Measurements from ENCODE around the gene ZNF28. TPM values are rescaled to one million over a fixed set of nuclear protein-coding genes. Genes with fewer than 3 reads are reported as not detected.
"Not testable (repeated sequence)": the region's sequence is repeated elsewhere in the genome, so short reads cannot be mapped to it uniquely, and the experiment has no call there.

ZNF28 gene
- total and polyA plus RNA-seq, 9 of the 15 experiments (the other 6 are each of a cell fraction or from before 2014, with no cell fraction given): 19.4 to 38.5 (median 31.5) TPM

- FAIRE-seq (peak; percentile 99), ATAC-seq (peak; percentile 100), DNase-seq (ENCODE audit: extremely low read depth in 1 of 4, low spot score in 3 of 4) (peak; percentile 50 to 78 (median 63))
- peak within 1 kb of the TSS; percentile 68 for H3K4me3 ChIP-seq
- CTCF ChIA-PET (ENCODE audit: low intra/inter-chr PET ratio): interaction anchor here (0.5 kb wide), 1 partner anchor 106 kb away, joined by 3 read pairs; no protein-coding TSS in a partner anchor
- peak within 1 kb of the TSS; percentile 92 for H2AFZ ChIP-seq (ENCODE audit: low read depth, low read length)
- 14% methylated on average over 26 of the region's 43 CpGs for WGBS (ENCODE audit: insufficient coverage, low coverage, missing lambda C conversion rate)
- POLR2A ChIA-PET; H3K9me1 ChIP-seq (ENCODE audit: control insufficient read depth, insufficient read depth, low read length); intact Hi-C loops (cut with micrococcal nuclease); H3K79me2 ChIP-seq (ENCODE audit: control insufficient read depth, insufficient read depth, low read length); H3K27me3 ChIP-seq (ENCODE audit: control insufficient read depth in 2 of 2, insufficient read depth in 2 of 2, low read length in 2 of 2); H4K20me1 ChIP-seq (replicated peaks; ENCODE audit: control insufficient read depth, insufficient read depth, low read length); BruUV-seq (replicated peaks); H3K9me3 ChIP-seq (replicated peaks; ENCODE audit: control insufficient read depth, insufficient read depth, low read depth, low read length): not testable (repeated sequence)
- H3K27ac ChIP-seq (ENCODE audit: extremely low read depth, low read depth, low read length): peak within 1 kb of the TSS; percentile 77
- peak within 1 kb of the TSS; percentile 83 for H3K4me2 ChIP-seq (ENCODE audit: insufficient read depth, low read length)
- H3K4me1 ChIP-seq (replicated peaks in 1 of 2; ENCODE audit: control insufficient read depth in 2 of 2, insufficient read depth in 2 of 2, low read length in 2 of 2): peaks cover 2 to 14% of the 10 kb centered on the region in 2 experiments; a peak in 4 of 5 replicates
- peaks cover 16% of the 10 kb centered on the region; the same call in 2 of the 3 replicates for H3K36me3 ChIP-seq (ENCODE audit: control insufficient read depth, insufficient read depth, low read length)
- peak within 1 kb of the TSS; percentile 85 to 91 for H3K9ac ChIP-seq (ENCODE audit: insufficient read depth in 1 of 2, low read depth in 2 of 2, low read length in 2 of 2)
- in situ Hi-C loops (cut with MboI): loop anchor here (5.0 kb wide), 1 partner anchor 35 kb away; the partner anchor contains the start of gene ZNF28
- peak; percentile 79 for TF ChIP-seq RBFOX2 (IDR thresholded peaks at IDR 0.05; ENCODE audit: low read depth, low read length)
- TF ChIP-seq TAF1 (IDR thresholded peaks at IDR 0.05; ENCODE audit: control insufficient read depth, extremely low read depth, insufficient read depth, low read length, severe bottlenecking): peak; percentile 57
- peak; percentile 92 to 94 for TF ChIP-seq NRF1 (conservative IDR thresholded peaks at IDR 0.05 in 1 of 2, IDR thresholded peaks at IDR 0.05 in 1 of 2)
- peak; percentile 34; the same call in 1 of the 2 replicates for TF ChIP-seq KLF13 (tag; IDR thresholded peaks at IDR 0.05; ENCODE audit: borderline replicate concordance, low read depth)
- peak in 1 of 2 experiments; percentile 65; a peak in 2 of 4 replicates for TF ChIP-seq HDAC1 (IDR thresholded peaks at IDR 0.05)
- peak in 1 of 2 experiments; percentile 36 for TF ChIP-seq E2F6 (IDR thresholded peaks at IDR 0.05; ENCODE audit: borderline replicate concordance in 1 of 2, extremely low read depth in 1 of 2, insufficient read depth in 1 of 2, insufficient read length in 1 of 2, low read depth in 1 of 2, low read length in 1 of 2, poor library complexity in 1 of 2, severe bottlenecking in 1 of 2)
- 0 out of 2 replicates have a peak, but pooled peaks have one; percentile 28 for TF ChIP-seq ARID4B (CRISPR knock-in tag; IDR thresholded peaks at IDR 0.05)
- TF ChIP-seq CTBP1 (IDR thresholded peaks at IDR 0.05; ENCODE audit: borderline replicate concordance): peak; percentile 29; the same call in 1 of the 2 replicates
- TF ChIP-seq CTCF (IDR thresholded peaks at IDR 0.05 in 2 of 3, conservative IDR thresholded peaks at IDR 0.05 in 1 of 3; ENCODE audit: insufficient read depth in 2 of 3, low read depth in 1 of 3, low read length in 3 of 3): 0 out of 6 replicates have a peak, but pooled peaks of 2 of the 3 experiments have one; percentile 7 to 12
- peak; percentile 76 for TF ChIP-seq POLR2A (conservative IDR thresholded peaks at IDR 0.05)
- TF ChIP-seq MXI1 (IDR thresholded peaks at IDR 0.05; ENCODE audit: low read depth, low read length): 0 out of 2 replicates have a peak, but pooled peaks have one; percentile 44
Observed at GRCh38 chr19:52857378-52858191, 36.2 kb upstream of the ZNF28 start, which contains the start of gene ZNF468. TSS of gene ZNF468 (minus strand) at chr19:52857619. CDS start at chr19:52854272, 3,347 bp downstream.

All from K562 (cell line).